Measurements from ENCODE around the gene PPP1R14C. TPM values are rescaled to one million over a fixed set of nuclear protein-coding genes. Genes with fewer than 3 reads are reported as not detected.

The PPP1R14C gene
- polyA plus RNA-seq, 3 donors = 0.11 TPM; not detected in 2

- H4K20me1 ChIP-seq (ENCODE audit: insufficient read depth, low read length) = no peaks in the 10 kb centered on the region
- WGBS (ENCODE audit: insufficient coverage) = 94% methylated on average over 4 of the region's 4 CpGs
- no peak overlapping the region for H2AFZ ChIP-seq (ENCODE audit: insufficient read depth, low read depth, low read length, poor library complexity, severe bottlenecking)
- H3K4me1 ChIP-seq (ENCODE audit: control insufficient read depth in 1 of 2, insufficient read depth in 2 of 2, low read length in 2 of 2) = no peaks in the 10 kb centered on the region
- Mint-ChIP-seq H3K36me3 (no peaks in the 10 kb centered on the region), H3K9me3 (peaks cover 0 to 4% (median 2%) of the 10 kb centered on the region in 7 donors), H3K4me3 (no peak overlapping the region), H3K27me3 (ENCODE audit: low read depth in 3 of 3) (peaks cover 17 to 47% (median 20%) of the 10 kb centered on the region in 3 donors), H3K4me1 (peaks cover 2% of the 10 kb centered on the region), H3K27ac (no peak overlapping the region)
- no peaks in the 10 kb centered on the region for H3K9me3 ChIP-seq (replicated peaks in 1 of 2; ENCODE audit: control insufficient read depth in 1 of 2, insufficient read depth in 1 of 2, low read length in 2 of 2)
- no peak overlapping the region for H3K4me2 ChIP-seq (replicated peaks; ENCODE audit: extremely low read depth, low read length, poor library complexity, severe bottlenecking)
- H3K27me3 ChIP-seq (ENCODE audit: control insufficient read depth in 2 of 2, insufficient read depth in 2 of 2, low read length in 2 of 2) = peaks cover 0 to 11% of the 10 kb centered on the region in 2 donors
- H3K9ac ChIP-seq (ENCODE audit: insufficient read depth, low read length, poor library complexity, severe bottlenecking) = no peak overlapping the region
- no peaks in the 10 kb centered on the region for H3K36me3 ChIP-seq (replicated peaks in 1 of 2; ENCODE audit: control insufficient read depth in 1 of 2, insufficient read depth in 2 of 2, low read length in 2 of 2)
- intact Hi-C loops (cut with micrococcal nuclease) = no loop called here
- H3K79me2 ChIP-seq (ENCODE audit: insufficient read depth, low read length) = no peaks in the 10 kb centered on the region
- no peak for TF ChIP-seq CTCF (IDR thresholded peaks at IDR 0.05)
- no peak for DNase-seq
- no peak overlapping the region for H3K4me3 ChIP-seq (replicated peaks in 1 of 3; ENCODE audit: low read depth in 2 of 3, low read length in 3 of 3)
- H3K27ac ChIP-seq (ENCODE audit: low read depth in 1 of 2, low read length in 2 of 2) = no peak overlapping the region
Observed at GRCh38 chr6:150288456-150288855, 145.6 kb downstream of the PPP1R14C start.

- Mint-ChIP-seq H3K4me3 (no peak overlapping the region), H3K36me3 (no peaks in the 10 kb centered on the region), H3K9me3 (peaks cover 0 to 2% (median 0%) of the 10 kb centered on the region in 7 donors), H3K27ac (no peak overlapping the region), H3K27me3 (ENCODE audit: low read depth in 3 of 3) (peaks cover 19 to 49% (median 20%) of the 10 kb centered on the region in 3 donors), H3K4me1 (peaks cover 4% of the 10 kb centered on the region)
- no peaks in the 10 kb centered on the region for H3K4me1 ChIP-seq (ENCODE audit: control insufficient read depth in 1 of 2, insufficient read depth in 2 of 2, low read length in 2 of 2)
- no peaks in the 10 kb centered on the region for H3K79me2 ChIP-seq (ENCODE audit: insufficient read depth, low read length)
- WGBS (ENCODE audit: insufficient coverage) = 97% methylated on average over 6 of the region's 8 CpGs
- no peaks in the 10 kb centered on the region for H3K9me3 ChIP-seq (replicated peaks in 1 of 2; ENCODE audit: control insufficient read depth in 1 of 2, insufficient read depth in 1 of 2, low read length in 2 of 2)
- H3K9ac ChIP-seq (ENCODE audit: insufficient read depth, low read length, poor library complexity, severe bottlenecking) = no peak overlapping the region
- H3K27ac ChIP-seq (ENCODE audit: low read depth in 1 of 2, low read length in 2 of 2) = no peak overlapping the region
- H4K20me1 ChIP-seq (ENCODE audit: insufficient read depth, low read length) = no peaks in the 10 kb centered on the region
- H3K4me2 ChIP-seq (replicated peaks; ENCODE audit: extremely low read depth, low read length, poor library complexity, severe bottlenecking) = no peak overlapping the region
- no peak for TF ChIP-seq CTCF (IDR thresholded peaks at IDR 0.05)
- no peak overlapping the region for H3K4me3 ChIP-seq (replicated peaks in 1 of 3; ENCODE audit: low read depth in 2 of 3, low read length in 3 of 3)
- no peak for DNase-seq
- H3K36me3 ChIP-seq (replicated peaks in 1 of 2; ENCODE audit: control insufficient read depth in 1 of 2, insufficient read depth in 2 of 2, low read length in 2 of 2) = no peaks in the 10 kb centered on the region
- H3K27me3 ChIP-seq (ENCODE audit: control insufficient read depth in 2 of 2, insufficient read depth in 2 of 2, low read length in 2 of 2) = peaks cover 0 to 11% of the 10 kb centered on the region in 2 donors
- intact Hi-C loops (cut with micrococcal nuclease) = no loop called here
- no peak overlapping the region for H2AFZ ChIP-seq (ENCODE audit: insufficient read depth, low read depth, low read length, poor library complexity, severe bottlenecking)
Observed at GRCh38 chr6:150289454-150290071, 146.7 kb downstream of the PPP1R14C start.
